ENCODE measurements around the gene EIF2S2. TPM values are rescaled to one million over a fixed set of nuclear protein-coding genes. Genes with fewer than 3 reads are reported as not detected.
"Not testable (repeated sequence)": the region's sequence is repeated elsewhere in the genome, so short reads cannot be mapped to it uniquely, and the experiment has no call there.

The EIF2S2 gene, protein sequence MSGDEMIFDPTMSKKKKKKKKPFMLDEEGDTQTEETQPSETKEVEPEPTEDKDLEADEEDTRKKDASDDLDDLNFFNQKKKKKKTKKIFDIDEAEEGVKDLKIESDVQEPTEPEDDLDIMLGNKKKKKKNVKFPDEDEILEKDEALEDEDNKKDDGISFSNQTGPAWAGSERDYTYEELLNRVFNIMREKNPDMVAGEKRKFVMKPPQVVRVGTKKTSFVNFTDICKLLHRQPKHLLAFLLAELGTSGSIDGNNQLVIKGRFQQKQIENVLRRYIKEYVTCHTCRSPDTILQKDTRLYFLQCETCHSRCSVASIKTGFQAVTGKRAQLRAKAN
- total RNA-seq, result 10 to 100 TPM; 20.6 to 54.7 (median 48.9) TPM
- 59.8 TPM for total RNA-seq (2013)
- 48.1 to 383 (median 107) reads per million in 29 experiments for total RNA-seq

DNA sequence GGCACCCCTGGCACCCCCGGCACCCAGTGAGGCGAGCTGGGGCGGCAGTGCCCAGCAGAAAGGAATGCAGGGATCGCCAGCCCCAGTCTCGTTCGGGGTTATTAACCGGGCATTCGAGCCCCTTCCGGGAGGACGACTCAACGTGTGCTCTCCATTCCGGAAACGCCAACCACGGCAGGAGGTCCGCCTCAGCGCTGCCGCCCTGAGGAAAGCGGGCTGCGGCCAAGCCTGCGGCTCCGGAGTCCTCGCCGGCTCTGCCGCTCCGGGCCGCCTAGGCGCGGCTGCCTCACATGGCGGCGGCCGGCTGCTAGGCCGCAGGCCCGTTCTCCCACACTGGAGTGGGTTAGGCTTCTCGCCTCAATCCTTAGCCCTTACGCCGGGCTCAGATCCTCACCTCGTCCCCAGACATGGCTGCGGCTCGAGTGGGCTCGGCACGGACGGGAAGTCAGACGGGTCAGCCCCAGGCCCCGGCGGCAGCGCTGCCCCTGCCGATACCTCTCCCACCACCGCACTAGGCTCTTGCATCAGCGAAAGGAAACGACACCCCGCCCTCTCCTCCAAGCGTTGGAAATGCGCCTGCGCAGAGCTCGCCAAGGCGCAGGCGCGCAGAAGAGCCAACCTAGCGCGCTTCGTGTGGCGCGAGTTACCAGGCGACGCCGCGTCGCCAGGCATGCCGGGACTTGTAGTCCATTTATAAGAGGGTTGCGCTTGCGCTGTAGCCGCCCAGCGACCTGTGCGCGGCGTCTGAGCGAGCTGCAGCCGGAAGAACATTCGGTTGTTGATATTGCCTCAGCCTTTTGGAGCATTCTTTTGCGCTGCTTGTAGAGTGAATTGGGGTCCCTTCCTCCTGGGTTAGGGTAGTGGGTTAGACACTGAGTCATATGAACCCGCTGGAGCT lies at the start of gene EIF2S2:
EIF2S2 (minus strand) TSS at position 542 of the 898 bp plus-strand sequence; CDS start at position 409, 133 bp downstream.
- Mint-ChIP-seq H3K36me3 (peaks cover 12% of the 10 kb centered on the region), H3K4me3 (peak within 1 kb of the TSS; percentile 95 to 97 (median 96)), H3K4me1 (peaks cover 44 to 49% (median 48%) of the 10 kb centered on the region in 3 donors), H3K9me3 (no peaks in the 10 kb centered on the region), H3K27me3 (no peaks in the 10 kb centered on the region), H3K27ac (peak within 1 kb of the TSS; percentile 96 to 99)
- peak within 1 kb of the TSS; percentile 90 to 98 for H3K4me3 ChIP-seq (ENCODE audit: control insufficient read depth in 1 of 2, extremely low read depth in 1 of 2, low read length in 1 of 2)
- H3K4me1 ChIP-seq (ENCODE audit: control insufficient read depth in 1 of 2, extremely low read depth in 1 of 2, insufficient read depth in 2 of 2, low read length in 2 of 2), result peaks cover 8 to 31% of the 10 kb centered on the region in 2 experiments
- under 1% methylated on average over 75 of the region's 81 CpGs for WGBS (ENCODE audit: insufficient coverage)
- H3K27me3 ChIP-seq (replicated peaks in 1 of 2; ENCODE audit: control insufficient read depth in 2 of 2, extremely low read depth in 1 of 2, insufficient read depth in 2 of 2, low read length in 1 of 2), result no peaks in the 10 kb centered on the region
- DNase-seq (peak; percentile 86 to 99 (median 95)), ATAC-seq (replicated peaks in 1 of 4) (peak; percentile 85 to 92 (median 90))
- ChIA-PET POLR2A (interaction anchor here (0.6 to 1.4 kb wide), 12 partner anchors 14 to 1842 kb away, joined by 3 to 11 read pairs (median 4); partner anchors contain the start of genes CHMP4B (in 1 of the 2), RALY (in 1 of the 2) and SCAND1 (in 1 of the 2)), CTCF (interaction anchor here in 1 of 2 donors (0.5 to 1.7 kb wide), 10 partner anchors 12 to 557 kb away, joined by 3 to 10 read pairs (median 4); partner anchors contain the start of genes CHMP4B and RALY)
- peak within 1 kb of the TSS; percentile 87 for H3K27ac ChIP-seq (ENCODE audit: low read length)
- H3K36me3 ChIP-seq (ENCODE audit: control insufficient read depth in 2 of 2, extremely low read depth in 1 of 2, insufficient read depth in 1 of 2, low read length in 1 of 2), result peaks cover 0 to 5% of the 10 kb centered on the region in 2 donors
- no peaks in the 10 kb centered on the region for H3K9me3 ChIP-seq

DNA sequence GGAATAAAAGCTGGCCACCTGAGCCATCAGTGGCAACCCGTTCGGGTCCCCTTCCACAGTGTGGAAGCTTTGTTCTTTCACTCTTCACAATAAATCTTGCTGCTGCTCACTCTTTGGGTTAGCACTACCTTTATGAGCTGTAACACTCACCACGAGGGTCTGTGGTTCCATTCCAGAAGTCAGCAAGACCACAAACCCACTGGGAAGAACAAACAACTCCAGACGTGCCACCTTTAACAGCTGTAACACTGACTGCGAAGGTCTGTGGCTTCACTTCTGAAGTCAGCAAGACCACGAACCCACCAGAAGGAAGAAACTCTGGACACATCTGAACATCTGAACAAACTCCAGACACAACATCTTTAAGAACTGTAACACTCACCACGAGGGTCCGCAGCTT lies 45.7 kb upstream of the EIF2S2 start:
- H3K9me3 ChIP-seq; H3K36me3 Mint-ChIP-seq; H3K27ac Mint-ChIP-seq; POLR2A ChIA-PET; H3K27me3 ChIP-seq (replicated peaks in 1 of 2; ENCODE audit: control insufficient read depth in 2 of 2, extremely low read depth in 1 of 2, insufficient read depth in 2 of 2, low read length in 1 of 2); ATAC-seq (replicated peaks in 1 of 4); H3K4me1 Mint-ChIP-seq; DNase-seq; H3K36me3 ChIP-seq (ENCODE audit: control insufficient read depth in 2 of 2, extremely low read depth in 1 of 2, insufficient read depth in 1 of 2, low read length in 1 of 2); H3K4me3 ChIP-seq (ENCODE audit: control insufficient read depth in 1 of 2, extremely low read depth in 1 of 2, low read length in 1 of 2); H3K27ac ChIP-seq (ENCODE audit: low read length); H3K9me3 Mint-ChIP-seq; H3K4me1 ChIP-seq (ENCODE audit: control insufficient read depth in 1 of 2, extremely low read depth in 1 of 2, insufficient read depth in 2 of 2, low read length in 2 of 2); CTCF ChIA-PET; H3K4me3 Mint-ChIP-seq: not testable (repeated sequence)
- 11% methylated on average over 6 of the region's 8 CpGs for WGBS (ENCODE audit: insufficient coverage)
- H3K27me3 Mint-ChIP-seq, result peaks cover 15% of the 10 kb centered on the region in 2 donors

DNA sequence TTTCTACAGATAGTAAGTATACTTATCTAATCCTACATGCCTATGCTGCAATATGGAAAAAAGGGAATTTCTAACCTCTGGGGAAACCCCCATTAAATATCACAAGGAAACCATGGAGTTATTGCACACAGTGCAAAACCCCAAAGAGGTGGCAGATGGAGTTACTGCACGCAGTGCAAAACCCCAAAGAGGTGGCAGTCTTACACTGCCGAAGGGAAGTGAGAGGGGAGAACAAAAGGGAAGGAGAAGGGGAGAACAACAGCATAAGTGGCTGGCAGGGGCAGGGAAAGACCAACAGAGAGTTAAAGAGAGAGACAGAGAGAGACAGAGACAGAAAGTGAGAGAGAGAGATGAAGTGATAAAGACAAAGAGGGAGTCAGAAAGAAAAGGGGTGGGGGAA lies 43.8 kb upstream of the EIF2S2 start:
- Mint-ChIP-seq H3K9me3 (no peaks in the 10 kb centered on the region), H3K36me3 (no peaks in the 10 kb centered on the region), H3K27ac (no peak overlapping the region), H3K4me1 (peaks cover 0 to 2% (median 0%) of the 10 kb centered on the region in 3 donors), H3K4me3 (no peak overlapping the region), H3K27me3 (peaks cover 15 to 22% of the 10 kb centered on the region in 2 donors)
- ATAC-seq (replicated peaks in 1 of 4) (no peak), DNase-seq (no peak)
- Histone ChIP-seq H3K4me1 (ENCODE audit: control insufficient read depth in 1 of 2, extremely low read depth in 1 of 2, insufficient read depth in 2 of 2, low read length in 2 of 2) (no peaks in the 10 kb centered on the region), H3K27me3 (replicated peaks in 1 of 2; ENCODE audit: control insufficient read depth in 2 of 2, extremely low read depth in 1 of 2, insufficient read depth in 2 of 2, low read length in 1 of 2) (peaks cover 0 to 8% of the 10 kb centered on the region in 2 experiments), H3K27ac (ENCODE audit: low read length) (no peak overlapping the region), H3K36me3 (ENCODE audit: control insufficient read depth in 2 of 2, extremely low read depth in 1 of 2, insufficient read depth in 1 of 2, low read length in 1 of 2) (no peaks in the 10 kb centered on the region), H3K9me3 (no peaks in the 10 kb centered on the region), H3K4me3 (ENCODE audit: control insufficient read depth in 1 of 2, extremely low read depth in 1 of 2, low read length in 1 of 2) (no peak overlapping the region)
- CTCF ChIA-PET, result no interaction called here
- POLR2A ChIA-PET, result no interaction called here
- 35% methylated on average over 2 of the region's 2 CpGs for WGBS (ENCODE audit: insufficient coverage)

DNA sequence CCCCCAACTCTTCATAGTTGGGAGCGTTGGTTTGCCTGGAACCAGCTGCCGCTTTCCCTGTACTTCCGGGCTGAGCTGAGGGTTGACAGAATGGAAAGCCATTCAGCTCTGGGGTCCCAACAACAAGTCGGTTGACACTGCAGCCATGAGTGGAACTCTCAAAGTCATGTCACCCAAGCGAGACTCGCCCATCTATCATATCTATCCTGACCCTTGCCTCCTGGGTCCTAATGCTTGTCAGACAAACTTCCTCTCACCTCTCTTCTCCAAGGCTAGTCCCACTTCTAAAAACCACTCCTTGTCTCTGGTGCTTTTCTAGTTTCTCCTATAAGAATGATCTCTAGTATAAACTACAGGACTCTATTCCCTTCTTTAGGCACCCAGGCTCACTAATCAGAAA lies 41.1 kb upstream of the EIF2S2 start:
- H3K9me3 Mint-ChIP-seq, result not testable (repeated sequence)

DNA sequence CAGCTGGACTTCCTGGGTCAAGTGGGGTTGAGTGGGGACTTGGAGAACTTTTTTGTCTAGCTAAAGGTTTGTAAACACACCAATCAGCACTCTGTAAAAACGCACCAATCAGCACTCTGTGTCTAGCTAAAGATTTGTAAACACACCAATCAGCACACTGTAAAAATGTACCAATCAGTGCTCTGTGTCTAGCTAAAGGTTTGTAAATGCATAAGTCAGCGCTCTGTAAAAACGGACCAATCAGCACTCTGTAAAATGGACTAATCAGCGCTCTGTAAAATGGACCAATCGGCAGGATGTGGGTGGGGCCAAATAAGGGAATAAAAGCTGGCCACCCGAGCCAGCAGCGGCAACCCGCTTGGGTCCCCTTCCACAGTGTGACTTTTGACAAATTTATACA lies 40.0 kb upstream of the EIF2S2 start:
- H3K4me1 Mint-ChIP-seq; DNase-seq; H3K27ac Mint-ChIP-seq; ATAC-seq (replicated peaks in 1 of 4); H3K27me3 ChIP-seq (replicated peaks in 1 of 2; ENCODE audit: control insufficient read depth in 2 of 2, extremely low read depth in 1 of 2, insufficient read depth in 2 of 2, low read length in 1 of 2); H3K9me3 ChIP-seq; H3K4me3 ChIP-seq (ENCODE audit: control insufficient read depth in 1 of 2, extremely low read depth in 1 of 2, low read length in 1 of 2); H3K36me3 Mint-ChIP-seq; H3K4me3 Mint-ChIP-seq; H3K36me3 ChIP-seq (ENCODE audit: control insufficient read depth in 2 of 2, extremely low read depth in 1 of 2, insufficient read depth in 1 of 2, low read length in 1 of 2); H3K27ac ChIP-seq (ENCODE audit: low read length); H3K4me1 ChIP-seq (ENCODE audit: control insufficient read depth in 1 of 2, extremely low read depth in 1 of 2, insufficient read depth in 2 of 2, low read length in 2 of 2); CTCF ChIA-PET; H3K9me3 Mint-ChIP-seq: not testable (repeated sequence)
- WGBS (ENCODE audit: insufficient coverage), result 100% methylated on average over 3 of the region's 8 CpGs
- POLR2A ChIA-PET, result interaction anchor here in 1 of 2 donors (0.6 kb wide), 1 partner anchor 220 kb away, joined by 4 read pairs; no protein-coding TSS in a partner anchor
- peaks cover 12 to 23% of the 10 kb centered on the region in 2 donors for H3K27me3 Mint-ChIP-seq

More for the DNA sequence above, 41.1 kb upstream of the EIF2S2 start:
- H3K27me3 Mint-ChIP-seq, result peaks cover 15 to 23% of the 10 kb centered on the region in 2 donors
- ATAC-seq (replicated peaks in 1 of 4); H3K4me3 Mint-ChIP-seq; DNase-seq; CTCF ChIA-PET; H3K9me3 ChIP-seq; POLR2A ChIA-PET; H3K27ac ChIP-seq (ENCODE audit: low read length); H3K27ac Mint-ChIP-seq; H3K36me3 Mint-ChIP-seq; H3K4me1 Mint-ChIP-seq; H3K36me3 ChIP-seq (ENCODE audit: control insufficient read depth in 2 of 2, extremely low read depth in 1 of 2, insufficient read depth in 1 of 2, low read length in 1 of 2); H3K27me3 ChIP-seq (replicated peaks in 1 of 2; ENCODE audit: control insufficient read depth in 2 of 2, extremely low read depth in 1 of 2, insufficient read depth in 2 of 2, low read length in 1 of 2); H3K4me1 ChIP-seq (ENCODE audit: control insufficient read depth in 1 of 2, extremely low read depth in 1 of 2, insufficient read depth in 2 of 2, low read length in 2 of 2); H3K4me3 ChIP-seq (ENCODE audit: control insufficient read depth in 1 of 2, extremely low read depth in 1 of 2, low read length in 1 of 2): not testable (repeated sequence)
- 94% methylated on average over 6 of the region's 6 CpGs for WGBS (ENCODE audit: insufficient coverage)

DNA sequence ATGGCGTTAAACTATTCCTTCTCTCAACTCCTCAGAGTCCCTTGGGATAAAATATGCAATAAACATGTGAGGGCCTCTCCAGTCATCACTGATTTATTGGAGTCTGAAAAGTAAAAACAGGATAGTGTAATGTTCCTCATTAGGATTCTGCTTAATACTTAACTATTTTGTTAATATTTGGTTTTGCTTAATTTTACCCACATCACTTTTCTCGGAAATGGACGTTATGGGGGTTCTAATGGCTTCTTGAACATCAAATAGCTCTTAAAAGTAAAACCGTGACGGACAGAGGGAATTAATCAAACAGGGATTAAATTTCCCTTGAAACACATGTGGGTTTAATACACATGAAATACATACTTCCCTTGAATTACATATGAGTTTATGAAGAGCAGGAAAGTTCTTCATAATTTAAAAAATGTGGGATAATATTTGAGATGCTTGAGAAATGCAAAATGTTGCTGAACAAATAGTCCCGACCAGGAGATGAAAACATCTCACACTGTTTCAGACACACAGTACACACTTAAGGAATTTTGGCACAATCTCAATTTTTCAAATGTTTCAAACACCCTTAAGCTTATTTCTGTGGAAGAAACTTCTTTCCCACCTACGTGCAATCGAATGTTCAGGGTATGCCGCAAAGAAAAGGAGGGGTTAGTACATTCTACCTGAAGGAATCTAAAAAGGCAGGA lies 38.4 kb upstream of the EIF2S2 start:
- no peak overlapping the region for H3K27ac ChIP-seq (ENCODE audit: low read length)
- Mint-ChIP-seq H3K36me3 (no peaks in the 10 kb centered on the region), H3K9me3 (no peaks in the 10 kb centered on the region), H3K27ac (no peak overlapping the region), H3K4me3 (no peak overlapping the region), H3K4me1 (no peaks in the 10 kb centered on the region), H3K27me3 (peaks cover 12 to 23% of the 10 kb centered on the region in 2 donors)
- ATAC-seq (replicated peaks in 1 of 4) (no peak), DNase-seq (no peak)
- ChIA-PET CTCF (no interaction called here), POLR2A (no interaction called here)
- peaks cover 0 to 10% of the 10 kb centered on the region in 2 experiments for H3K27me3 ChIP-seq (replicated peaks in 1 of 2; ENCODE audit: control insufficient read depth in 2 of 2, extremely low read depth in 1 of 2, insufficient read depth in 2 of 2, low read length in 1 of 2)
- no peaks in the 10 kb centered on the region for H3K4me1 ChIP-seq (ENCODE audit: control insufficient read depth in 1 of 2, extremely low read depth in 1 of 2, insufficient read depth in 2 of 2, low read length in 2 of 2)
- no peak overlapping the region for H3K4me3 ChIP-seq (ENCODE audit: control insufficient read depth in 1 of 2, extremely low read depth in 1 of 2, low read length in 1 of 2)
- no peaks in the 10 kb centered on the region for H3K9me3 ChIP-seq
- WGBS (ENCODE audit: insufficient coverage), result 90% methylated on average over 2 of the region's 9 CpGs
- H3K36me3 ChIP-seq (ENCODE audit: control insufficient read depth in 2 of 2, extremely low read depth in 1 of 2, insufficient read depth in 1 of 2, low read length in 1 of 2), result no peaks in the 10 kb centered on the region
